Keratinocyte (primary cell): ENCODE results near the gene C20orf204. TPM values are rescaled to one million over a fixed set of nuclear protein-coding genes. Genes with fewer than 3 reads are reported as not detected.

ENCODE experiments used
- DNase-seq: peaks from one replicate; pipeline ENCODE4 v3.0.0-alpha.2; 2011; ENCODE audit warnings: low read depth, missing footprints, low spot score
- FAIRE-seq: peaks from 2 replicates; lab custom pipeline; 2011; peaks lifted over from hg19 to GRCh38; lab: Jason Lieb, UNC
- H2AFZ ChIP-seq: 2 replicates; pipeline ENCODE4 v1.6.0; 2012; ENCODE audit warnings: low read length, control low read depth, inconsistent platforms; ENCODE audit not compliant: control insufficient read depth
- H3K27ac ChIP-seq: 2 replicates; pipeline ENCODE4 v1.5.1; 2011; ENCODE audit warnings: low read length; ENCODE audit not compliant: control insufficient read depth, insufficient read depth
- H3K27me3 ChIP-seq: 3 replicates; pipeline ENCODE4 v1.6.0; 2011; ENCODE audit warnings: low read length; ENCODE audit not compliant: control insufficient read depth, insufficient read depth; ENCODE audit errors: extremely low read depth
- H3K36me3 ChIP-seq, 2 experiments: 2 replicates in 1 of 2; 3 replicates in 1 of 2; pipeline ENCODE4 v1.5.1; 2011; ENCODE audit warnings: low read length in 2 of 2, mild to moderate bottlenecking in 1 of 2; ENCODE audit not compliant: control insufficient read depth in 2 of 2, insufficient read depth in 2 of 2; ENCODE audit errors: extremely low read depth in 1 of 2
- H3K4me1 ChIP-seq: 3 replicates; pipeline ENCODE4 v1.5.1; 2011; ENCODE audit warnings: low read length; ENCODE audit not compliant: control insufficient read depth, insufficient read depth; ENCODE audit errors: extremely low read depth
- H3K4me2 ChIP-seq: 3 replicates; pipeline ENCODE4 v1.6.0; 2011; ENCODE audit warnings: low read depth, low read length; ENCODE audit not compliant: control insufficient read depth, insufficient read depth; ENCODE audit errors: extremely low read depth
- H3K4me3 ChIP-seq, 3 experiments: fragments of 200-600 bp in 1 of 3; sonication (generic) in 1 of 3; 2 replicates in 2 of 3; 3 replicates in 1 of 3; pipeline ENCODE4 v1.5.1; 2011 to 2016; ENCODE audit warnings: low read length in 3 of 3, mild to moderate bottlenecking in 3 of 3, control low read depth in 2 of 3, inconsistent platforms in 1 of 3, low read depth in 1 of 3, mixed read lengths in 1 of 3, mixed run types in 1 of 3, moderate library complexity in 1 of 3; ENCODE audit not compliant: control insufficient read depth in 2 of 3, insufficient read depth in 2 of 3; ENCODE audit errors: extremely low read depth in 1 of 3
- H3K79me2 ChIP-seq: 2 replicates; pipeline ENCODE4 v1.6.0; 2012; ENCODE audit warnings: low read length; ENCODE audit not compliant: control insufficient read depth, insufficient read depth
- H3K9ac ChIP-seq: 3 replicates; pipeline ENCODE4 v1.6.0; 2011; ENCODE audit warnings: low read length; ENCODE audit not compliant: control insufficient read depth, insufficient read depth; ENCODE audit errors: extremely low read depth
- H3K9me1 ChIP-seq: 3 replicates; pipeline ENCODE4 v1.6.0; 2011; ENCODE audit warnings: low read length; ENCODE audit not compliant: control insufficient read depth, insufficient read depth; ENCODE audit errors: extremely low read depth
- H3K9me3 ChIP-seq: 2 replicates; pipeline ENCODE4 v1.5.1; 2012; ENCODE audit warnings: low read depth, low read length; ENCODE audit not compliant: control insufficient read depth
- H4K20me1 ChIP-seq: 3 replicates; pipeline ENCODE4 v1.6.0; 2011; ENCODE audit warnings: low read length; ENCODE audit not compliant: control insufficient read depth, insufficient read depth; ENCODE audit errors: extremely low read depth
- CTCF ChIP-seq, 3 experiments: IDR thresholded peaks in 1 of 3; conservative IDR thresholded peaks in 1 of 3; optimal IDR thresholded peaks in 1 of 3; 2 replicates in 2 of 3; 3 replicates in 1 of 3; pipeline versions ENCODE3 to v1.5.1; 2011; ENCODE audit warnings: low read length in 3 of 3, mild to moderate bottlenecking in 3 of 3, moderate library complexity in 2 of 3, control low read depth in 1 of 3, inconsistent platforms in 1 of 3; ENCODE audit not compliant: insufficient read depth in 2 of 3; ENCODE audit errors: extremely low read depth in 1 of 3
- EZH2 ChIP-seq: IDR thresholded peaks from one replicate; pipeline ENCODE4 v1.6.1; 2012; ENCODE audit warnings: inconsistent platforms, mild to moderate bottlenecking, low read length, moderate library complexity
- dilution Hi-C: fragments of 300-500 bp; cut with MboI; formaldehyde crosslinking; loops from one replicate; pipeline ENCODE4 v1.7.0; 2020; ENCODE audit warnings: low sequenced_read_pairs; ENCODE audit not compliant: extremely low pct_ligation_motif_present
- polyA plus RNA-seq, 5 experiments: library from polyadenylated mRNA; depleted of rRNA in 3 of 5; stranded (reverse) in 3 of 5; stranded (forward) in 1 of 5; unstranded in 1 of 5; fragments of >200 nt; gene quantifications; 1 replicate in 1 of 5; 2 replicates in 3 of 5; 3 replicates in 1 of 5; pipeline versions ENCODE4 v1.2.1 to v1.2.3, GENCODE V29; 2011 to 2012; ENCODE audit warnings: missing spikeins in 2 of 5, low read depth in 1 of 5, low replicate concordance in 1 of 5

The C20orf204 gene
- polyA plus RNA-seq, 1 donor (not counting 4 experiments of a cell fraction or from before 2014, with no cell fraction given), result 0.08 TPM

DNA sequence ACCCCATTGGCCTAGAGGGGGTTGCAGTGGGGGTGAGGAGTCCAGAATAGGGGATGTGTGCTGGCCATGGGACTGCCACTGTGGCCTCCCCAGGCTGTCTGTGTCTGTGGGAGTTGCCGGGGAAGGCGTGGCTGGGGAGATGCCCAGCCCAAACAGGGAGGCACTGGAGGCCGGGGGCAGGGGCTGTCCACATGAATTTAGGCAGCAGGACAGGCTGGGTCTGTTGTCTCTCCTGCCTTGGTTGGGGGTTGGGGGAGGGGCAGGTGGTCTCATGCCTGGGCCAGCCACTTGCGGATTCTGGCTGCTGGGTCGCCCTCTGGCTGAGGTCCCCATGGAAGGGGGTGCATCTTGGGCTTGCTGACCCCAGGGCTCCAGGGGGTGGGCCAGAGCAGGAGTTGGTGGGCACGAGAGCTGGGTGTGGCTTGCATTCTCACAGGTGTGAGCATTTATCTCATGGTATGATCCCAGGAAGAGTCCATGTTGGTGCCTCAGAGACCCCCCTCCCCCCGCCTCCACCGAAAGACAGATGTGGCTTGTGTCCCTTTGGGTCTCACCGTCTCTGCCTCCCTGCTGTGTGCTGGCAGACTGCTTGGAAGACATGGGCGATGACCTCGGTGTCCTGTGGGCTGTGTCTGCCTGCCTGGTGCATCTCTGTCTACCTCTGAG, 9.5 kb downstream of the C20orf204 start:
- dilution Hi-C loops, result no loop called here
- H3K9me3 ChIP-seq, result no peaks in the 10 kb centered on the region
- H3K4me2 ChIP-seq, result peak overlapping the region; percentile 48
- H4K20me1 ChIP-seq, result no peaks in the 10 kb centered on the region
- no peak for DNase-seq
- no peaks in the 10 kb centered on the region for H3K9me1 ChIP-seq
- H2AFZ ChIP-seq, result no peak overlapping the region
- H3K27ac ChIP-seq, result no peak overlapping the region
- no peak for FAIRE-seq
- no peak overlapping the region for H3K9ac ChIP-seq
- H3K4me1 ChIP-seq, result peaks cover 13% of the 10 kb centered on the region
- peaks cover 58% of the 10 kb centered on the region for H3K27me3 ChIP-seq
- no peak overlapping the region for H3K4me3 ChIP-seq
- no peaks in the 10 kb centered on the region for H3K79me2 ChIP-seq
- no peaks in the 10 kb centered on the region for H3K36me3 ChIP-seq
- TF ChIP-seq CTCF (optimal IDR thresholded peaks at IDR 0.05 in 1 of 3, IDR thresholded peaks at IDR 0.05 in 1 of 3, conservative IDR thresholded peaks at IDR 0.05 in 1 of 3; ENCODE audit: extremely low read depth in 1 of 3, insufficient read depth in 2 of 3, low read length in 3 of 3), result no peak
- no peak for TF ChIP-seq EZH2

DNA sequence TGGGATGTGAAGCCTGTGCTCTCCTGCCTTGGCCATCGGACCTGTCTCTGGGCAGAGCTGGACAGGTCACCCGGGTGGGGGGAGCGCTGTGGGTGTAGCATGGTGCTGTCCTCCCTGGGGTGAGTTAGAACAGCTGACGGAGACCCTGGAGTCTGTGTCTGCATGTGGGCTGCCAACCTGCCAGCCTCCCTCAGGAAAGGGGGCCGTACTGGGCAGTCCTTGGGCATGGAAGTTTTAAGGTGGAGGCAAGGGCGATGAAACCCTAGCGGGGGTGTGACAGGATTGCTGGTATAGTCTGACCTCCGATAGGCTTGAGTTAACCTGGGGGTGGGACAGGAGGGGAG, 11.0 kb downstream of the C20orf204 start:
- Histone ChIP-seq H3K9me3 (no peaks in the 10 kb centered on the region), H4K20me1 (no peaks in the 10 kb centered on the region), H3K27ac (no peak overlapping the region), H2AFZ (no peak overlapping the region), H3K79me2 (no peaks in the 10 kb centered on the region), H3K9me1 (no peaks in the 10 kb centered on the region), H3K27me3 (peaks cover 49% of the 10 kb centered on the region), H3K4me2 (no peak overlapping the region), H3K4me3 (no peak overlapping the region), H3K9ac (no peak overlapping the region), H3K36me3 (no peaks in the 10 kb centered on the region), H3K4me1 (peaks cover 13% of the 10 kb centered on the region)
- TF ChIP-seq CTCF (optimal IDR thresholded peaks at IDR 0.05 in 1 of 3, IDR thresholded peaks at IDR 0.05 in 1 of 3, conservative IDR thresholded peaks at IDR 0.05 in 1 of 3; ENCODE audit: extremely low read depth in 1 of 3, insufficient read depth in 2 of 3, low read length in 3 of 3) (no peak), EZH2 (no peak)
- dilution Hi-C loops, result no loop called here
- FAIRE-seq, result no peak
- DNase-seq, result no peak
